ENCODE data around the gene ZNF503. TPM values are rescaled to one million over a fixed set of nuclear protein-coding genes. Genes with fewer than 3 reads are reported as not detected.

Gene ZNF503
- total and polyA plus RNA-seq, 10 of the 15 experiments (the other 5 are each of a cell fraction or from before 2014, with no cell fraction given): 0.05 to 1.1 (median 0.11) TPM; not detected in 1

DNA sequence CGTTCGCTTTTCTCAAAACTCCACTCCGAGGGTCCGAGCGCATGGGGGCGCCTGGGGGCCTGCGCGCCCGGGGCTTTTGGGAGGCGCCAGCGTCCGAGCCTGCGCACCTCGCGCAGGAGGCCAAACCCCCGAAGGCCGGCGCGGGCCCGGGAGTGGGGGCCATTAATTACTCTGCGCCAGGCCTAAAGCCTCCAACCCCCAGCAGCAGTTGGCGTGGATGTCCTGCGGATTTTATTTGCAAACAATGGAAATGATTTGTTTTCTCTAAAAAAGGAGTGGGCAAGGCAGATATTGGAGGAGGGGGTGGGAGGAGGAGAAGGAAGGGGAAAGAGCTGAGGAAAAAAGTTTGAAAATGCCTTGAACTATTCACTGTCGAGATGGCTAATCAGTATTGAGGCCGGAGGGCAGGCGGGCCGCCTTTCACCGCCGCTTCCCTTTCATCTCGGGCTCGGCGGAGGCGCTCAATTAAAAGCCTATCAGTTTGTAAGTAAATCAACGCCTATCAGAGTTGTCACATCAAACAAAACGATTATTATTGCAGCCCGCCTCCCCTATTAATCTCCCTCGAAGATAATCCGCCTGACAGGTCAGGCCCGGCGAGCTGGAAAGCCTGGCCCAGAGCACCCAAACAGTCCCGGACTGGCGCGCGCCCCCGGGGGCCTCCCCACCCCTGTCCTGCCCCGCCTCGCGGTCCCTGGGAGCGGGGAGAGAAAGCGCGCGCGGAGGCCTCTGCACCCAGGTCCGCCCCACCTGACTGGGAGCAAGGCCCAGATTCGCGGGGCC lies 3.4 kb upstream of the ZNF503 start:
- CTCF ChIA-PET: interaction anchor here (1.5 to 5.7 kb wide), 3 partner anchors 47 to 898 kb away, joined by 3 to 38 read pairs (median 10); no protein-coding TSS in a partner anchor
- no peak overlapping the region for H3K4me2 ChIP-seq (ENCODE audit: control insufficient read depth, insufficient read depth)
- H2AFZ ChIP-seq (ENCODE audit: control insufficient read depth, low read depth, low read length): no peak overlapping the region

More for the DNA sequence above, 3.4 kb upstream of the ZNF503 start:
- no peak for DNase-seq (ENCODE audit: low read depth, low spot score)
- Histone ChIP-seq H3K27ac (ENCODE audit: control insufficient read depth, insufficient read depth) (no peak overlapping the region), H3K4me3 (no peak overlapping the region), H3K36me3 (ENCODE audit: control insufficient read depth in 2 of 2, insufficient read depth in 2 of 2, low read length in 1 of 2) (no peaks in the 10 kb centered on the region), H4K20me1 (ENCODE audit: control insufficient read depth, insufficient read depth) (no peaks in the 10 kb centered on the region), H3K9me3 (replicated peaks; ENCODE audit: control insufficient read depth, insufficient read depth, low read length) (no peaks in the 10 kb centered on the region; the same call in 2 of the 3 replicates), H3K9ac (ENCODE audit: control insufficient read depth, insufficient read depth, low read length) (no peak overlapping the region), H3K79me2 (ENCODE audit: control insufficient read depth, insufficient read depth, low read length) (no peaks in the 10 kb centered on the region), H3K27me3 (replicated peaks in 1 of 2; ENCODE audit: control insufficient read depth in 2 of 2, insufficient read depth in 2 of 2, low read length in 1 of 2) (peaks cover 9 to 14% of the 10 kb centered on the region in 2 experiments), H3K4me1 (ENCODE audit: control insufficient read depth, insufficient read depth, low read length) (no peaks in the 10 kb centered on the region; the same call in 1 of the 2 replicates)
- TF ChIP-seq FOS (IDR thresholded peaks at IDR 0.05; ENCODE audit: borderline replicate concordance, extremely low read depth, insufficient read length) (no peak), EP300 (IDR thresholded peaks at IDR 0.05; ENCODE audit: borderline replicate concordance in 1 of 2, control insufficient read depth in 1 of 2, low read depth in 2 of 2, low read length in 2 of 2) (no peak), RCOR1 (conservative IDR thresholded peaks at IDR 0.05; ENCODE audit: low read depth, low read length) (no peak), NBN (IDR thresholded peaks at IDR 0.05) (no peak)
- TF ChIP-seq, protein P1, sequence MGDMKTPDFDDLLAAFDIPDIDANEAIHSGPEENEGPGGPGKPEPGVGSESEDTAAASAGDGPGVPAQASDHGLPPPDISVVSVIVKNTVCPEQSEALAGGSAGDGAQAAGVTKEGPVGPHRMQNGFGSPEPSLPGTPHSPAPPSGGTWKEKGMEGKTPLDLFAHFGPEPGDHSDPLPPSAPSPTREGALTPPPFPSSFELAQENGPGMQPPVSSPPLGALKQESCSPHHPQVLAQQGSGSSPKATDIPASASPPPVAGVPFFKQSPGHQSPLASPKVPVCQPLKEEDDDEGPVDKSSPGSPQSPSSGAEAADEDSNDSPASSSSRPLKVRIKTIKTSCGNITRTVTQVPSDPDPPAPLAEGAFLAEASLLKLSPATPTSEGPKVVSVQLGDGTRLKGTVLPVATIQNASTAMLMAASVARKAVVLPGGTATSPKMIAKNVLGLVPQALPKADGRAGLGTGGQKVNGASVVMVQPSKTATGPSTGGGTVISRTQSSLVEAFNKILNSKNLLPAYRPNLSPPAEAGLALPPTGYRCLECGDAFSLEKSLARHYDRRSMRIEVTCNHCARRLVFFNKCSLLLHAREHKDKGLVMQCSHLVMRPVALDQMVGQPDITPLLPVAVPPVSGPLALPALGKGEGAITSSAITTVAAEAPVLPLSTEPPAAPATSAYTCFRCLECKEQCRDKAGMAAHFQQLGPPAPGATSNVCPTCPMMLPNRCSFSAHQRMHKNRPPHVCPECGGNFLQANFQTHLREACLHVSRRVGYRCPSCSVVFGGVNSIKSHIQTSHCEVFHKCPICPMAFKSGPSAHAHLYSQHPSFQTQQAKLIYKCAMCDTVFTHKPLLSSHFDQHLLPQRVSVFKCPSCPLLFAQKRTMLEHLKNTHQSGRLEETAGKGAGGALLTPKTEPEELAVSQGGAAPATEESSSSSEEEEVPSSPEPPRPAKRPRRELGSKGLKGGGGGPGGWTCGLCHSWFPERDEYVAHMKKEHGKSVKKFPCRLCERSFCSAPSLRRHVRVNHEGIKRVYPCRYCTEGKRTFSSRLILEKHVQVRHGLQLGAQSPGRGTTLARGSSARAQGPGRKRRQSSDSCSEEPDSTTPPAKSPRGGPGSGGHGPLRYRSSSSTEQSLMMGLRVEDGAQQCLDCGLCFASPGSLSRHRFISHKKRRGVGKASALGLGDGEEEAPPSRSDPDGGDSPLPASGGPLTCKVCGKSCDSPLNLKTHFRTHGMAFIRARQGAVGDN (IDR thresholded peaks at IDR 0.05): 0 out of 2 replicates have a peak, but pooled peaks have one; percentile 10
- TF ChIP-seq, protein P2, sequence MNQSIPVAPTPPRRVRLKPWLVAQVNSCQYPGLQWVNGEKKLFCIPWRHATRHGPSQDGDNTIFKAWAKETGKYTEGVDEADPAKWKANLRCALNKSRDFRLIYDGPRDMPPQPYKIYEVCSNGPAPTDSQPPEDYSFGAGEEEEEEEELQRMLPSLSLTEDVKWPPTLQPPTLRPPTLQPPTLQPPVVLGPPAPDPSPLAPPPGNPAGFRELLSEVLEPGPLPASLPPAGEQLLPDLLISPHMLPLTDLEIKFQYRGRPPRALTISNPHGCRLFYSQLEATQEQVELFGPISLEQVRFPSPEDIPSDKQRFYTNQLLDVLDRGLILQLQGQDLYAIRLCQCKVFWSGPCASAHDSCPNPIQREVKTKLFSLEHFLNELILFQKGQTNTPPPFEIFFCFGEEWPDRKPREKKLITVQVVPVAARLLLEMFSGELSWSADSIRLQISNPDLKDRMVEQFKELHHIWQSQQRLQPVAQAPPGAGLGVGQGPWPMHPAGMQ (IDR thresholded peaks at IDR 0.05; ENCODE audit: borderline replicate concordance): no peak
- intact Hi-C loops (cut with micrococcal nuclease; ENCODE audit: unreplicated experiment) (loop anchor here (5.0 to 10.0 kb wide), 4 partner anchors 137 to 900 kb away; no protein-coding TSS in a partner anchor), in situ Hi-C loops (cut with MboI) (no loop called here)
- ChIA-PET RAD21 (ENCODE audit: unreplicated experiment) (interaction anchor here (1.1 to 1.8 kb wide), 3 partner anchors 204 to 631 kb away, joined by 4 to 9 read pairs (median 5); no protein-coding TSS in a partner anchor), POLR2A (no interaction called here), SMC1A (ENCODE audit: uncharacterized antibody, unreplicated experiment) (interaction anchor here (1.1 to 2.2 kb wide), 3 partner anchors 207 to 631 kb away, joined by 3 to 7 read pairs (median 4); no protein-coding TSS in a partner anchor)
- 41% methylated on average over 41 of the region's 56 CpGs for WGBS (ENCODE audit: insufficient coverage, insufficient replicate concordance, low lambda C conversion rate, missing lambda C conversion rate)
- ATAC-seq: no peak
- no peak for FAIRE-seq
- BruUV-seq (replicated peaks): no TSS peak

All from GM12878 (cell line).